ENCODE measurements around the gene RP2.

The RP2 gene

DNA sequence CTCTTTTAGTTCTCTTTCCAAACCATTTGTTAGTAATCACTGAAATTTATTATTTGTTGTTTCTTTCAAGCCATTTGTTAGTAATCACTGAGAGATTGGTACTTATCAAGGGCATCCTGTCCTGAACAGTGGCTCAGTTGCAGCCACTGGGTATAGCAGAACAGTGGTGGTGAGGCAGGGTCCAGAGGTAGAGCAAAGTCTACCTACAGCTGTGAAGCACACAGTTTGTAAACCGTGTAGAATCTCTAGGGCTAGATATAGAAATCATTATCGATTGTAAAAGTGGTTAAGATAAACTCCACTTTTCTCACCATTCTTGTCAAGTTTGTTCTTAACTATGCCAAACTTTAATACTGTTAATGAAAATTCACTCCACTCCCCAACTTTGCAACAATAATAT is 79.4 kb downstream of the RP2 start:
- TF ChIP-seq ZFX (IDR thresholded peaks at IDR 0.05; ENCODE audit: borderline replicate concordance): no peak
- TF ChIP-seq CTCF (IDR thresholded peaks at IDR 0.05): no peak
- no peak overlapping the region for H3K27ac ChIP-seq

DNA sequence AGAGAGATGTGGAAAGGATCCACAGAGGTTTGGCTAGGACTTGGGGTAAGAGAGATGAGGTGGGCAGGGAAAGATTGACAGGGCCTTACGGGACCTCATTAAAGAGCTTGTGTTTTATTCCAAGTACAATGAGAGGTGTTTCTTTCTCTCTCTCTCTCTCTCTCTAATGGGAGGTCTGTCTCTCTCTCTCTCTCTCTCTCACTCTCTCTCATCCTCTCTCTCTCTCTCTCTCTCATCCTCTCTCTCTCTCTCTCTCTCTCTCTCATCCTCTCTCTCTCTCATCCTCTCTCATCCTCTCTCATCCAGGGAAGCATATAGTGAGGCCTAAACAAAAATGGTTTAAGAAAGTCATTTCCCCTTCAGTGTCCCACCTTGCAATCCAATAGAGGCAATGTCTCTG is 80.8 kb downstream of the RP2 start:
- TF ChIP-seq CTCF (IDR thresholded peaks at IDR 0.05) (no peak), ZFX (IDR thresholded peaks at IDR 0.05; ENCODE audit: borderline replicate concordance) (no peak)

GRCh38 chrX:46918434-46918833 is 81.6 kb downstream of the RP2 start:
- no peak for TF ChIP-seq CTCF (IDR thresholded peaks at IDR 0.05)
- H3K27ac ChIP-seq: no peak overlapping the region

More for the DNA sequence above, 80.8 kb downstream of the RP2 start:
- H3K27ac ChIP-seq: no peak overlapping the region

GRCh38 chrX:46920235-46920634 is 83.4 kb downstream of the RP2 start:
- TF ChIP-seq ZFX (IDR thresholded peaks at IDR 0.05; ENCODE audit: borderline replicate concordance) (no peak), CTCF (IDR thresholded peaks at IDR 0.05) (no peak)
- H3K27ac ChIP-seq: no peak overlapping the region

- no peak overlapping the region for H3K27ac ChIP-seq
- no peak for TF ChIP-seq CTCF (IDR thresholded peaks at IDR 0.05)
- no peak for TF ChIP-seq ZFX (IDR thresholded peaks at IDR 0.05; ENCODE audit: borderline replicate concordance)
These were observed 85.8 kb downstream of the RP2 start for GRCh38 chrX:46922611-46923010.

- no peak overlapping the region for H3K27ac ChIP-seq
- TF ChIP-seq CTCF (IDR thresholded peaks at IDR 0.05) (no peak), ZFX (IDR thresholded peaks at IDR 0.05; ENCODE audit: borderline replicate concordance) (no peak)
These were observed 90.9 kb downstream of the RP2 start for GRCh38 chrX:46927718-46928117.

GRCh38 chrX:46929439-46930261 is 92.8 kb downstream of the RP2 start:
- TF ChIP-seq CTCF (IDR thresholded peaks at IDR 0.05) (no peak), ZFX (IDR thresholded peaks at IDR 0.05; ENCODE audit: borderline replicate concordance) (no peak)
- no peak overlapping the region for H3K27ac ChIP-seq

Data from 22Rv1 (cell line).